ENCODE results near the gene NIPSNAP2. TPM values are rescaled to one million over a fixed set of nuclear protein-coding genes. Genes with fewer than 3 reads are reported as not detected.

Gene NIPSNAP2
- total RNA-seq, 4 donors from 2014 or later, result 51.8 to 80.6 (median 69.9) TPM

GRCh38 chr7:55966851-55967250, 2.5 kb downstream of the NIPSNAP2 start:
- Histone ChIP-seq H3K4me1 (peaks cover 0 to 3% of the 10 kb centered on the region in 2 donors), H3K27ac (no peak overlapping the region), H3K27me3 (no peaks in the 10 kb centered on the region), H3K36me3 (no peaks in the 10 kb centered on the region), H3K9me3 (no peaks in the 10 kb centered on the region), H3K4me3 (no peak overlapping the region)
- no peak for TF ChIP-seq POLR2A (IDR thresholded peaks at IDR 0.05)
- TF ChIP-seq, protein P1, sequence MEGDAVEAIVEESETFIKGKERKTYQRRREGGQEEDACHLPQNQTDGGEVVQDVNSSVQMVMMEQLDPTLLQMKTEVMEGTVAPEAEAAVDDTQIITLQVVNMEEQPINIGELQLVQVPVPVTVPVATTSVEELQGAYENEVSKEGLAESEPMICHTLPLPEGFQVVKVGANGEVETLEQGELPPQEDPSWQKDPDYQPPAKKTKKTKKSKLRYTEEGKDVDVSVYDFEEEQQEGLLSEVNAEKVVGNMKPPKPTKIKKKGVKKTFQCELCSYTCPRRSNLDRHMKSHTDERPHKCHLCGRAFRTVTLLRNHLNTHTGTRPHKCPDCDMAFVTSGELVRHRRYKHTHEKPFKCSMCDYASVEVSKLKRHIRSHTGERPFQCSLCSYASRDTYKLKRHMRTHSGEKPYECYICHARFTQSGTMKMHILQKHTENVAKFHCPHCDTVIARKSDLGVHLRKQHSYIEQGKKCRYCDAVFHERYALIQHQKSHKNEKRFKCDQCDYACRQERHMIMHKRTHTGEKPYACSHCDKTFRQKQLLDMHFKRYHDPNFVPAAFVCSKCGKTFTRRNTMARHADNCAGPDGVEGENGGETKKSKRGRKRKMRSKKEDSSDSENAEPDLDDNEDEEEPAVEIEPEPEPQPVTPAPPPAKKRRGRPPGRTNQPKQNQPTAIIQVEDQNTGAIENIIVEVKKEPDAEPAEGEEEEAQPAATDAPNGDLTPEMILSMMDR (IDR thresholded peaks at IDR 0.05), result no peak
- intact Hi-C loops (cut with DNase I; ENCODE audit: low total_unique reads), result no loop called here
- no peak for DNase-seq

DNA sequence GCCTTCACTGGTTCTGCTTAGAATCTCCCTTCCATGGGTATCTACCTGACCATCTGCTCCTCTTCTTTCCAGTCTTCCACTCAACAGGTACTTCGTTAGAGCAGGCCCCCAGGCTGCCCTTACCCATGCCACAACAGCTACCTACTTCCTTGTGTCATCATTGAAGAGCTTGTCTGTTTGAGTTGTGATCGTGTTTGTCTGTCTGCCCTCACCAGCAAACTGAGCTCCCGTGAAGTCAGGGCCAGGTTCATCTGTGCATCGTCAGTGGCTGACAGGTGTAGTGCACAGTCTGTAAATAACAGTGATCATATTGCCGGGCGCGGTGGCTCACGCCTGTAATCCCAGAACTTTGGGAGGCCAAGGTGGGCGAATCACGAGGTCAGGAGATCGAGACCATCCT, 5.0 kb downstream of the NIPSNAP2 start:
- Histone ChIP-seq H3K27ac (no peak overlapping the region), H3K36me3 (no peaks in the 10 kb centered on the region), H3K9me3 (no peaks in the 10 kb centered on the region), H3K27me3 (no peaks in the 10 kb centered on the region), H3K4me1 (peaks cover 0 to 3% of the 10 kb centered on the region in 2 donors), H3K4me3 (no peak overlapping the region)
- TF ChIP-seq POLR2A (IDR thresholded peaks at IDR 0.05), result no peak
- TF ChIP-seq, protein P1 (IDR thresholded peaks at IDR 0.05), result no peak
- intact Hi-C loops (cut with DNase I; ENCODE audit: low total_unique reads), result no loop called here
- no peak for DNase-seq

DNA sequence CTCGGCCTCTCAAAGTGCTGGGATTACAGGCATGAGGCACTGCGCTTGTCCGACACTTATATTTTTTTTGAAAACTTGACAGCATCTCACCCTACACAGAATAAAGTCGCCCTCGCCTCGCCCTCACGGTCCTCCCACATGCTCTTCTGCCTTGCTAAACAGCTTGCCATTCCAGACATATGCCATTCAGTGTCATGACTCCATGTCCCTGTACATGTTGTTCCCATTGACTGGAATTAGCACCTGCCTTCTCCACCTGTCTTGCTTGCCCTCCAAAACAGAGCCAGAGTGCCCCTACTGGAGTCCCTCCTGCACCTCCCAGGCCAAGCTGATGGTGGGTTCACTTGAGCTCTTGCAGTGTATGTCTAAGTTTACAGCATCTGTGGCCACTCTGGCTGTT, 6.2 kb downstream of the NIPSNAP2 start:
- Histone ChIP-seq H3K4me3 (no peak overlapping the region), H3K4me1 (peaks cover 0 to 3% of the 10 kb centered on the region in 2 donors), H3K36me3 (no peaks in the 10 kb centered on the region), H3K27me3 (no peaks in the 10 kb centered on the region), H3K9me3 (no peaks in the 10 kb centered on the region), H3K27ac (no peak overlapping the region)
- intact Hi-C loops (cut with DNase I; ENCODE audit: low total_unique reads), result no loop called here
- DNase-seq, result no peak
- no peak for TF ChIP-seq POLR2A (IDR thresholded peaks at IDR 0.05)
- TF ChIP-seq, protein P1 (IDR thresholded peaks at IDR 0.05), result no peak

DNA sequence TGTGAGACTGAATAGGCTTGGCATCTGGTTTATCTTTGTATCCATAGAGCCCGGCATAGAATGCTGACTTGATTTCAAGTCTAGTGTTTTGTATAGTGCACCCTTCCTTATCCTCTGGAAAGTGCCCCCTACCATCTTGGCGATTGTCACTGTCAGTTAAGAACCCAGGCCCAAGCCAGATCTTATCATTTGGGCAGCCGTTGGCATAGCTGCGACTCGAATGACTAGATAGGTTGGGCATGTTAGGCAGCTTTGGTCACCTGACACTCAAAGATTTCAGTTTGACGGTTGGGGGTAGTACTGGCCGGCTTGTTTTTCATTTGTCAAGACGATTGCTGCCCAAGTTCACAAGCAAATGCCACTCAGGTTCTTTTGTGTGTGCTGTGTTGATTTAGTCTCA, 6.6 kb downstream of the NIPSNAP2 start:
- DNase-seq, result no peak
- H3K27ac ChIP-seq, result no peak overlapping the region
- H3K4me3 ChIP-seq, result no peak overlapping the region
- peaks cover 0 to 3% of the 10 kb centered on the region in 2 donors for H3K4me1 ChIP-seq
- TF ChIP-seq, protein P1 (IDR thresholded peaks at IDR 0.05), result no peak
- TF ChIP-seq POLR2A (IDR thresholded peaks at IDR 0.05), result no peak
- no peaks in the 10 kb centered on the region for H3K36me3 ChIP-seq
- H3K9me3 ChIP-seq, result no peaks in the 10 kb centered on the region
- no peaks in the 10 kb centered on the region for H3K27me3 ChIP-seq
- intact Hi-C loops (cut with DNase I; ENCODE audit: low total_unique reads), result no loop called here

DNA sequence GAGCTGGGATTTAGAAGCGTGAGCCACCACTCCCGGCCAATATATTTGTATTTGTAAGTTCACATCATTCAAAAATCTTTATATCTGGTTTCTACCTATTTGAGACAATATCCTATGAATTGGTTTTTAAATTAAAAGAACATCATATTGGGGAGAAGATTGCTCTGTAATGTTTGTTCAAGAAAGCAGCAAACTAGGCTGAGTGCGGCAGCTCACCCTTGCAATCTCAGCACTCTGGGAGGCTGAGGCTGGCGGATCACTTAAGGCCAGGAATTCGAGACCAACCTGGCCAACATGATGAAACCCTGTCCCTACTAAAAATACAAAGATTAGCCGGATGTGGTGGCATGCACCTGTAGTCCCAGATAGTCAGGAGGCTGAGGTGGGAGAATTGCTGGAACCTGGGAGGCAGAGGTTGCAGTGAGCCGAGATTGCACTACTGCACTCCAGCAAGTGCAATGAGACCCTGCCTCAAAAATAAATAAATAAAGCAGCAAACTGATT, 9.4 kb downstream of the NIPSNAP2 start:
- DNase-seq, result no peak
- Histone ChIP-seq H3K27ac (no peak overlapping the region), H3K27me3 (no peaks in the 10 kb centered on the region), H3K36me3 (no peaks in the 10 kb centered on the region), H3K4me1 (no peaks in the 10 kb centered on the region), H3K9me3 (no peaks in the 10 kb centered on the region), H3K4me3 (no peak overlapping the region)
- intact Hi-C loops (cut with DNase I; ENCODE audit: low total_unique reads), result no loop called here
- no peak for TF ChIP-seq POLR2A (IDR thresholded peaks at IDR 0.05)
- TF ChIP-seq, protein P1 (IDR thresholded peaks at IDR 0.05), result no peak
